ENCODE measurements around the gene RNF111. TPM values are rescaled to one million over a fixed set of nuclear protein-coding genes. Genes with fewer than 3 reads are reported as not detected.
A peak's percentile ranks its signal among the peaks of the same experiment; 100 is the strongest.

RNF111 gene
- total and polyA plus RNA-seq, 9 of the 15 experiments (the other 6 are each of a cell fraction or from before 2014, with no cell fraction given): 7.9 to 26.0 (median 14.4) TPM

DNA sequence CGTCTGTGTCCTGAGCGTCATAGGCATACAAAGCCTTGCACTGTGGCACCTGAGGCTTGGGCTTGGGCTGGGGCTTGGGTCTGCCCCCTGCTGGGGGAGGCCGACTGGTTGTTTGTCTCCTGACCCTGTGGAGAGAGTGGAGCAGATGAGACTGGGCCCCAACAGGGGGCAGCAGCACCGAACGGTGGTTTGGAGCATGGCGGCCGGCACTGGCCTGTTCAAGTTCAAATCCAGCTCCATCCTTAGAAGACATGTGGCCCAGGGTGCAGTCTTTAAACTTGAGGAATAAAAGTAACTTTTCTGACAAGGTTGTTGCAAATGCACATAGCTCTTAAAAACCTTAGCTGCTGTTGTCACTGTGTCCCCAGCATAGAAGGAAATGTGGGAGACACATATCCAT, 150.8 kb downstream of the RNF111 start (continued):
- TF ChIP-seq, protein P1, sequence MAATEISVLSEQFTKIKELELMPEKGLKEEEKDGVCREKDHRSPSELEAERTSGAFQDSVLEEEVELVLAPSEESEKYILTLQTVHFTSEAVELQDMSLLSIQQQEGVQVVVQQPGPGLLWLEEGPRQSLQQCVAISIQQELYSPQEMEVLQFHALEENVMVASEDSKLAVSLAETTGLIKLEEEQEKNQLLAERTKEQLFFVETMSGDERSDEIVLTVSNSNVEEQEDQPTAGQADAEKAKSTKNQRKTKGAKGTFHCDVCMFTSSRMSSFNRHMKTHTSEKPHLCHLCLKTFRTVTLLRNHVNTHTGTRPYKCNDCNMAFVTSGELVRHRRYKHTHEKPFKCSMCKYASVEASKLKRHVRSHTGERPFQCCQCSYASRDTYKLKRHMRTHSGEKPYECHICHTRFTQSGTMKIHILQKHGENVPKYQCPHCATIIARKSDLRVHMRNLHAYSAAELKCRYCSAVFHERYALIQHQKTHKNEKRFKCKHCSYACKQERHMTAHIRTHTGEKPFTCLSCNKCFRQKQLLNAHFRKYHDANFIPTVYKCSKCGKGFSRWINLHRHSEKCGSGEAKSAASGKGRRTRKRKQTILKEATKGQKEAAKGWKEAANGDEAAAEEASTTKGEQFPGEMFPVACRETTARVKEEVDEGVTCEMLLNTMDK (IDR thresholded peaks at IDR 0.05; ENCODE audit: borderline replicate concordance, insufficient read depth, low read depth, low read length, poor library complexity, severe bottlenecking): peak; percentile 99
- TF ChIP-seq, protein P2, sequence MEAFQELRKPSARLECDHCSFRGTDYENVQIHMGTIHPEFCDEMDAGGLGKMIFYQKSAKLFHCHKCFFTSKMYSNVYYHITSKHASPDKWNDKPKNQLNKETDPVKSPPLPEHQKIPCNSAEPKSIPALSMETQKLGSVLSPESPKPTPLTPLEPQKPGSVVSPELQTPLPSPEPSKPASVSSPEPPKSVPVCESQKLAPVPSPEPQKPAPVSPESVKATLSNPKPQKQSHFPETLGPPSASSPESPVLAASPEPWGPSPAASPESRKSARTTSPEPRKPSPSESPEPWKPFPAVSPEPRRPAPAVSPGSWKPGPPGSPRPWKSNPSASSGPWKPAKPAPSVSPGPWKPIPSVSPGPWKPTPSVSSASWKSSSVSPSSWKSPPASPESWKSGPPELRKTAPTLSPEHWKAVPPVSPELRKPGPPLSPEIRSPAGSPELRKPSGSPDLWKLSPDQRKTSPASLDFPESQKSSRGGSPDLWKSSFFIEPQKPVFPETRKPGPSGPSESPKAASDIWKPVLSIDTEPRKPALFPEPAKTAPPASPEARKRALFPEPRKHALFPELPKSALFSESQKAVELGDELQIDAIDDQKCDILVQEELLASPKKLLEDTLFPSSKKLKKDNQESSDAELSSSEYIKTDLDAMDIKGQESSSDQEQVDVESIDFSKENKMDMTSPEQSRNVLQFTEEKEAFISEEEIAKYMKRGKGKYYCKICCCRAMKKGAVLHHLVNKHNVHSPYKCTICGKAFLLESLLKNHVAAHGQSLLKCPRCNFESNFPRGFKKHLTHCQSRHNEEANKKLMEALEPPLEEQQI (IDR thresholded peaks at IDR 0.05): peak; percentile 89; the same call in 1 of the 2 replicates
- no peak for TF ChIP-seq HLTF (IDR thresholded peaks at IDR 0.05)
- TF ChIP-seq, protein P3, sequence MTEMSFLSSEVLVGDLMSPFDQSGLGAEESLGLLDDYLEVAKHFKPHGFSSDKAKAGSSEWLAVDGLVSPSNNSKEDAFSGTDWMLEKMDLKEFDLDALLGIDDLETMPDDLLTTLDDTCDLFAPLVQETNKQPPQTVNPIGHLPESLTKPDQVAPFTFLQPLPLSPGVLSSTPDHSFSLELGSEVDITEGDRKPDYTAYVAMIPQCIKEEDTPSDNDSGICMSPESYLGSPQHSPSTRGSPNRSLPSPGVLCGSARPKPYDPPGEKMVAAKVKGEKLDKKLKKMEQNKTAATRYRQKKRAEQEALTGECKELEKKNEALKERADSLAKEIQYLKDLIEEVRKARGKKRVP (CRISPR knock-in tag; IDR thresholded peaks at IDR 0.05): 0 out of 2 replicates have a peak, but pooled peaks have one; percentile 37
- TF ChIP-seq CC2D1A (IDR thresholded peaks at IDR 0.05): peak; percentile 63; the same call in 1 of the 2 replicates
- TF ChIP-seq, protein P4, sequence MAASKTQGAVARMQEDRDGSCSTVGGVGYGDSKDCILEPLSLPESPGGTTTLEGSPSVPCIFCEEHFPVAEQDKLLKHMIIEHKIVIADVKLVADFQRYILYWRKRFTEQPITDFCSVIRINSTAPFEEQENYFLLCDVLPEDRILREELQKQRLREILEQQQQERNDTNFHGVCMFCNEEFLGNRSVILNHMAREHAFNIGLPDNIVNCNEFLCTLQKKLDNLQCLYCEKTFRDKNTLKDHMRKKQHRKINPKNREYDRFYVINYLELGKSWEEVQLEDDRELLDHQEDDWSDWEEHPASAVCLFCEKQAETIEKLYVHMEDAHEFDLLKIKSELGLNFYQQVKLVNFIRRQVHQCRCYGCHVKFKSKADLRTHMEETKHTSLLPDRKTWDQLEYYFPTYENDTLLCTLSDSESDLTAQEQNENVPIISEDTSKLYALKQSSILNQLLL (CRISPR knock-in tag; IDR thresholded peaks at IDR 0.05; ENCODE audit: borderline replicate concordance): no peak
- peak; percentile 88 for TF ChIP-seq L3MBTL2 (IDR thresholded peaks at IDR 0.05)
- TF ChIP-seq HDAC3 (IDR thresholded peaks at IDR 0.05; ENCODE audit: borderline replicate concordance, partially characterized antibody): peak; percentile 59
- peak; percentile 54; the same call in 1 of the 2 replicates for TF ChIP-seq ZNF24 (IDR thresholded peaks at IDR 0.05)
- TF ChIP-seq, protein P5, sequence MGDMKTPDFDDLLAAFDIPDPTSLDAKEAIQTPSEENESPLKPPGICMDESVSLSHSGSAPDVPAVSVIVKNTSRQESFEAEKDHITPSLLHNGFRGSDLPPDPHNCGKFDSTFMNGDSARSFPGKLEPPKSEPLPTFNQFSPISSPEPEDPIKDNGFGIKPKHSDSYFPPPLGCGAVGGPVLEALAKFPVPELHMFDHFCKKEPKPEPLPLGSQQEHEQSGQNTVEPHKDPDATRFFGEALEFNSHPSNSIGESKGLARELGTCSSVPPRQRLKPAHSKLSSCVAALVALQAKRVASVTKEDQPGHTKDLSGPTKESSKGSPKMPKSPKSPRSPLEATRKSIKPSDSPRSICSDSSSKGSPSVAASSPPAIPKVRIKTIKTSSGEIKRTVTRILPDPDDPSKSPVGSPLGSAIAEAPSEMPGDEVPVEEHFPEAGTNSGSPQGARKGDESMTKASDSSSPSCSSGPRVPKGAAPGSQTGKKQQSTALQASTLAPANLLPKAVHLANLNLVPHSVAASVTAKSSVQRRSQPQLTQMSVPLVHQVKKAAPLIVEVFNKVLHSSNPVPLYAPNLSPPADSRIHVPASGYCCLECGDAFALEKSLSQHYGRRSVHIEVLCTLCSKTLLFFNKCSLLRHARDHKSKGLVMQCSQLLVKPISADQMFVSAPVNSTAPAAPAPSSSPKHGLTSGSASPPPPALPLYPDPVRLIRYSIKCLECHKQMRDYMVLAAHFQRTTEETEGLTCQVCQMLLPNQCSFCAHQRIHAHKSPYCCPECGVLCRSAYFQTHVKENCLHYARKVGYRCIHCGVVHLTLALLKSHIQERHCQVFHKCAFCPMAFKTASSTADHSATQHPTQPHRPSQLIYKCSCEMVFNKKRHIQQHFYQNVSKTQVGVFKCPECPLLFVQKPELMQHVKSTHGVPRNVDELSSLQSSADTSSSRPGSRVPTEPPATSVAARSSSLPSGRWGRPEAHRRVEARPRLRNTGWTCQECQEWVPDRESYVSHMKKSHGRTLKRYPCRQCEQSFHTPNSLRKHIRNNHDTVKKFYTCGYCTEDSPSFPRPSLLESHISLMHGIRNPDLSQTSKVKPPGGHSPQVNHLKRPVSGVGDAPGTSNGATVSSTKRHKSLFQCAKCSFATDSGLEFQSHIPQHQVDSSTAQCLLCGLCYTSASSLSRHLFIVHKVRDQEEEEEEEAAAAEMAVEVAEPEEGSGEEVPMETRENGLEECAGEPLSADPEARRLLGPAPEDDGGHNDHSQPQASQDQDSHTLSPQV (IDR thresholded peaks at IDR 0.05): peak; percentile 67; the same call in 1 of the 2 replicates
- peak; percentile 77; the same call in 1 of the 2 replicates for TF ChIP-seq XRCC5 (IDR thresholded peaks at IDR 0.05; ENCODE audit: low read depth, low read length)
- TF ChIP-seq ZNF384 (IDR thresholded peaks at IDR 0.05; ENCODE audit: low read depth, low read length): peak; percentile 46; the same call in 1 of the 2 replicates
- peak; percentile 11 for TF ChIP-seq ZFP36 (IDR thresholded peaks at IDR 0.05; ENCODE audit: low read depth, low read length, partially characterized antibody)
- peak; percentile 66 for TF ChIP-seq HCFC1 (IDR thresholded peaks at IDR 0.05; ENCODE audit: low read depth, low read length)
- peak; percentile 50; the same call in 1 of the 2 replicates for TF ChIP-seq BHLHE40 (IDR thresholded peaks at IDR 0.05; ENCODE audit: low read length)
- TF ChIP-seq, protein P6, sequence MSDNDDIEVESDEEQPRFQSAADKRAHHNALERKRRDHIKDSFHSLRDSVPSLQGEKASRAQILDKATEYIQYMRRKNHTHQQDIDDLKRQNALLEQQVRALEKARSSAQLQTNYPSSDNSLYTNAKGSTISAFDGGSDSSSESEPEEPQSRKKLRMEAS (CRISPR knock-in tag; IDR thresholded peaks at IDR 0.05): peak; percentile 88
- 0 out of 2 replicates have a peak, but pooled peaks have one; percentile 43 for TF ChIP-seq ERF (CRISPR knock-in tag; IDR thresholded peaks at IDR 0.05)

Measured in K562 (cell line).